Naive thymus-derived CD4-positive, alpha-beta T cell (primary cell): ENCODE data around the gene DENND4A. TPM values are rescaled to one million over a fixed set of nuclear protein-coding genes. Genes with fewer than 3 reads are reported as not detected.

Experiments
- ATAC-seq: fragments of 150-1000 bp; cut with Tn5 transposase; 2 replicates; pipeline ENCODE4 v1.10.0; 2021; ENCODE audit warnings: mild to moderate bottlenecking, moderate library complexity
- CTCF ChIA-PET: fragments of 350-600 bp; sonication (Branson Sonifier 250); formaldehyde crosslinking; loops from one replicate; lab custom pipeline; 2021; ENCODE audit warnings: antibody characterized with exemption; lab: Charles Lee
- POLR2A ChIA-PET: fragments of 350-600 bp; sonication (Branson Sonifier 250); formaldehyde crosslinking; loops from one replicate; lab custom pipeline; 2021; ENCODE audit warnings: antibody characterized with exemption, inconsistent platforms; lab: Charles Lee
- DNase-seq, 9 donors: peaks; one replicate each; pipeline versions ENCODE4 v3.0.0 to v3.0.0-alpha.2; 2020 to 2022; ENCODE audit warnings: mixed read lengths in 1 of 9
- H3K27ac ChIP-seq: one replicate; pipeline ENCODE4 v1.7.0; 2013; ENCODE audit warnings: mild to moderate bottlenecking, low read depth, low read length, moderate library complexity
- H3K27me3 ChIP-seq, 2 donors: one replicate each; pipeline ENCODE4 v1.7.0; 2013; ENCODE audit warnings: low read length in 2 of 2, mild to moderate bottlenecking in 2 of 2, moderate library complexity in 2 of 2; ENCODE audit not compliant: control insufficient read depth in 2 of 2, insufficient read depth in 2 of 2
- H3K36me3 ChIP-seq, 3 experiments: 1 replicate in 2 of 3; 2 replicates in 1 of 3; pipeline ENCODE4 v1.7.0; 2013; ENCODE audit warnings: low read length in 3 of 3, mild to moderate bottlenecking in 3 of 3, moderate library complexity in 1 of 3; ENCODE audit not compliant: insufficient read depth in 3 of 3, control insufficient read depth in 2 of 3
- H3K4me1 ChIP-seq, 2 donors: one replicate each; pipeline ENCODE4 v1.7.0; 2013; ENCODE audit warnings: low read length in 2 of 2, mild to moderate bottlenecking in 2 of 2, moderate library complexity in 1 of 2; ENCODE audit not compliant: control insufficient read depth in 2 of 2, insufficient read depth in 2 of 2
- H3K4me3 ChIP-seq: 2 replicates; pipeline ENCODE4 v1.7.0; 2013; ENCODE audit warnings: mild to moderate bottlenecking, low read length
- H3K9me3 ChIP-seq, 3 experiments: 1 replicate in 2 of 3; 2 replicates in 1 of 3; pipeline ENCODE4 v1.7.0; 2013; ENCODE audit warnings: low read length in 3 of 3; ENCODE audit not compliant: control insufficient read depth in 2 of 3
- H3K27ac Mint-ChIP-seq, 9 donors: one replicate each; pipeline ENCODE4 v1.8.0; 2020 to 2022; ENCODE audit warnings: mixed read lengths in 9 of 9, mild to moderate bottlenecking in 8 of 9, moderate library complexity in 5 of 9, inconsistent platforms in 2 of 9
- H3K27me3 Mint-ChIP-seq, 5 donors: one replicate each; pipeline ENCODE4 v1.8.0; 2021 to 2022; ENCODE audit warnings: mixed read lengths in 5 of 5, mild to moderate bottlenecking in 1 of 5
- H3K36me3 Mint-ChIP-seq, 5 donors: one replicate each; pipeline ENCODE4 v1.8.0; 2020 to 2022; ENCODE audit warnings: mixed read lengths in 5 of 5, mild to moderate bottlenecking in 3 of 5, inconsistent platforms in 1 of 5
- H3K4me1 Mint-ChIP-seq, 7 donors: one replicate each; pipeline ENCODE4 v1.8.0; 2020 to 2022; ENCODE audit warnings: mixed read lengths in 7 of 7, mild to moderate bottlenecking in 3 of 7, inconsistent platforms in 1 of 7
- H3K4me3 Mint-ChIP-seq, 10 donors: one replicate each; pipeline ENCODE4 v1.8.0; 2020 to 2022; ENCODE audit warnings: mild to moderate bottlenecking in 10 of 10, mixed read lengths in 10 of 10, moderate library complexity in 6 of 10, inconsistent platforms in 2 of 10
- H3K9me3 Mint-ChIP-seq, 11 donors: one replicate each; pipeline ENCODE4 v1.8.0; 2020 to 2022; ENCODE audit warnings: mixed read lengths in 11 of 11, mild to moderate bottlenecking in 4 of 11, inconsistent platforms in 1 of 11, moderate library complexity in 1 of 11
- intact Hi-C, 2 donors: fragments of 100-400 bp; cut with micrococcal nuclease; formaldehyde crosslinking; loops; one replicate each; pipeline ENCODE4 v1.15.1; 2023
- polyA plus RNA-seq, 2 donors: library from polyadenylated mRNA; unstranded; fragments of 300-500 nt; fragmentation: Illumina TruSeq; gene quantifications; one replicate each; pipeline ENCODE4 v1.2.3, GENCODE V29; 2021
- total RNA-seq, 6 experiments: library from RNA in 5 of 6; stranded (reverse) in 5 of 6; gene quantifications; 1 replicate in 5 of 6; 2 replicates in 1 of 6; pipeline ENCODE4 v1.2.3 and lab custom pipeline; 2021 to 2026

DENND4A gene
- total and polyA plus RNA-seq, 7 experiments from 2014 or later, result 14.1 to 67.9 (median 59.1) TPM

DNA sequence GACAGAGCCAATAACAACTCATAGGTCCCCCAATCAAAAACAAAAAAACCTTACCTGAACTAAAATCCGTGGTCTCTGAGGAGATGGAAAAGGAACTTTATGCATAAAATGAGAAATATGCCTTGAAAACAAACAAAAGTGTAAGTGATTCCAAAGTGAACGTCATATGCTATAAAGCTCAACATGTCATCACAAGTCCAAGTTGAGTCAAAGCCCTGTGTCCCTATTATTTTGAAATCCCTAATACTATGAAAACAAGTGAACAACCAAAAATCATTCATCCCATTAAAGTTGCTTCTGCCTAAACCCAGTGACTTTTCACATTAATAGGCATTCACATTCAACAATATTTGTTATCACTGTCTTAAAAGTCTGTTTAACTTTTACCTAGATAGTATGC lies 59.4 kb downstream of the DENND4A start:
- H3K27me3 ChIP-seq, result no peaks in the 10 kb centered on the region
- intact Hi-C loops, result no loop called here
- H3K4me1 Mint-ChIP-seq, result peaks cover 0 to 6% (median 0%) of the 10 kb centered on the region in 7 donors
- no peaks in the 10 kb centered on the region for H3K9me3 Mint-ChIP-seq
- ATAC-seq (no peak), DNase-seq (no peak)
- H3K4me1 ChIP-seq, result no peaks in the 10 kb centered on the region
- ChIA-PET CTCF (interaction anchor here (0.7 to 0.8 kb wide), 2 partner anchors 45 to 84 kb away, joined by 3 read pairs; no protein-coding TSS in a partner anchor), POLR2A (interaction anchor here (1.4 kb wide), 1 partner anchor 11 kb away, joined by 3 read pairs; no protein-coding TSS in a partner anchor)
- H3K4me3 Mint-ChIP-seq, result no peak overlapping the region
- no peaks in the 10 kb centered on the region for H3K9me3 ChIP-seq
- H3K27ac Mint-ChIP-seq, result peak overlapping the region in 2 of 9 donors; percentile 43 to 52
- no peaks in the 10 kb centered on the region for H3K27me3 Mint-ChIP-seq
- H3K4me3 ChIP-seq, result no peak overlapping the region
- H3K27ac ChIP-seq, result no peak overlapping the region
- H3K36me3 Mint-ChIP-seq, result peaks cover 8 to 38% (median 23%) of the 10 kb centered on the region in 5 donors
- H3K36me3 ChIP-seq, result peaks cover 3 to 11% (median 9%) of the 10 kb centered on the region in 3 experiments

DNA sequence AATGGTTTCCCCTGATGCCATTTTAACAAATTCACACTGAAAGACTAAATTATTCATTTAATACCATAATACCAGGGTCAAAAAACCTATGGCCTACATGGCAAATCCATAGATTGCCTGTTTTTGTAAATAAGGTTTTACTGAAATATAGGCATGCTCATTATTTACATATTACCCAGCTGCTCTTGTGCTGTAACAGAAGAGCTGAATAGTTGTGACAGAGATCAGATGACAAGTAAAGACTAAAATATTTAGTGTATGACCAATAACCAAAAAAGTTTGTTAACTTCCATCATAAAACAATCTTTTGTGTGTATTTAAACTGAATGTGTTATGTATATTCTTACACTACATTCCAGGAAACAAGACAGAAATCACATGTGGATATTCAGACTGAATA lies 60.2 kb downstream of the DENND4A start:
- intact Hi-C loops, result no loop called here
- peaks cover 4 to 31% (median 15%) of the 10 kb centered on the region in 5 donors for H3K36me3 Mint-ChIP-seq
- H3K9me3 Mint-ChIP-seq, result no peaks in the 10 kb centered on the region
- Histone ChIP-seq H3K4me3 (no peak overlapping the region), H3K27me3 (no peaks in the 10 kb centered on the region), H3K27ac (no peak overlapping the region), H3K36me3 (peaks cover 3 to 9% (median 6%) of the 10 kb centered on the region in 3 experiments), H3K9me3 (no peaks in the 10 kb centered on the region), H3K4me1 (no peaks in the 10 kb centered on the region)
- no peak for DNase-seq
- ChIA-PET POLR2A (interaction anchor here (0.8 to 1.4 kb wide), 2 partner anchors 10 to 61 kb away, joined by 3 to 4 read pairs; no protein-coding TSS in a partner anchor), CTCF (no interaction called here)
- peak overlapping the region in 2 of 9 donors; percentile 18 to 52 for H3K27ac Mint-ChIP-seq
- no peaks in the 10 kb centered on the region for H3K27me3 Mint-ChIP-seq
- no peak for ATAC-seq
- peaks cover 0 to 6% (median 0%) of the 10 kb centered on the region in 7 donors for H3K4me1 Mint-ChIP-seq
- H3K4me3 Mint-ChIP-seq, result no peak overlapping the region

- intact Hi-C loops, result no loop called here
- Mint-ChIP-seq H3K4me3 (no peak overlapping the region), H3K27me3 (no peaks in the 10 kb centered on the region), H3K4me1 (peaks cover 0 to 6% (median 0%) of the 10 kb centered on the region in 7 donors), H3K9me3 (no peaks in the 10 kb centered on the region), H3K27ac (peak overlapping the region in 2 of 9 donors; percentile 6 to 32), H3K36me3 (peaks cover 4 to 31% (median 12%) of the 10 kb centered on the region in 5 donors)
- no peak for ATAC-seq
- Histone ChIP-seq H3K36me3 (peaks cover 3 to 9% (median 6%) of the 10 kb centered on the region in 3 experiments), H3K4me3 (no peak overlapping the region), H3K27ac (no peak overlapping the region), H3K9me3 (no peaks in the 10 kb centered on the region), H3K27me3 (no peaks in the 10 kb centered on the region), H3K4me1 (no peaks in the 10 kb centered on the region)
- ChIA-PET CTCF (interaction anchor here (0.7 kb wide), 1 partner anchor 49 kb away, joined by 3 read pairs; no protein-coding TSS in a partner anchor), POLR2A (no interaction called here)
- no peak for DNase-seq
Measured at GRCh38 chr15:65730549-65731172, 61.4 kb downstream of the DENND4A start.

GRCh38 chr15:65724464-65725215 lies 67.5 kb downstream of the DENND4A start:
- intact Hi-C loops, result no loop called here
- ATAC-seq, result no peak
- no peaks in the 10 kb centered on the region for H3K4me1 Mint-ChIP-seq
- Histone ChIP-seq H3K27ac (no peak overlapping the region), H3K4me3 (no peak overlapping the region), H3K36me3 (peaks cover 0 to 38% (median 11%) of the 10 kb centered on the region in 3 experiments), H3K27me3 (no peaks in the 10 kb centered on the region), H3K4me1 (no peaks in the 10 kb centered on the region), H3K9me3 (no peaks in the 10 kb centered on the region)
- H3K4me3 Mint-ChIP-seq, result no peak overlapping the region
- ChIA-PET POLR2A (no interaction called here), CTCF (interaction anchor here (0.7 kb wide), 1 partner anchor 10 kb away, joined by 4 read pairs; no protein-coding TSS in a partner anchor)
- H3K27ac Mint-ChIP-seq, result no peak overlapping the region
- peaks cover 4 to 42% (median 24%) of the 10 kb centered on the region in 5 donors for H3K36me3 Mint-ChIP-seq
- H3K27me3 Mint-ChIP-seq, result no peaks in the 10 kb centered on the region
- H3K9me3 Mint-ChIP-seq, result no peaks in the 10 kb centered on the region
- no peak for DNase-seq

DNA sequence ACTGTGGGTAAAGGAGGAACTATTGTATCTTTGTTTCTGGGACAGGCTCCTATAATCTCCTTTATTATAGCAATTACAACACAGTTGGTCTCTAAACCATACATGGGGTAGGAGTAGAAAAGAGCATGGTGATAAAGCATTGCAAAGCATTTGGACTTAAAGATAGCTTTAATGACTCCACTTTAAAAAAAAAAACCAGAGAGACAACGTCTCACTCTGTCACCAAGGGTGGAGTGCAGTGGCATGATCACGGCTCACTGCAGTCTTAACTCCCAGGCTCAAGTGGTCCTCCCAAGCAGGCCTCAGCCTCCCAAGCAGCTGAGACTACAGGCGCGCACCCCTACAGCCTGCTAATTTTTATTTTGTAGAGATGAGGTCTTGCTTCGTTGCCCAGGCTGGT lies 68.2 kb downstream of the DENND4A start:
- Mint-ChIP-seq H3K4me3 (no peak overlapping the region), H3K36me3 (peaks cover 1 to 45% (median 26%) of the 10 kb centered on the region in 5 donors), H3K4me1 (no peaks in the 10 kb centered on the region), H3K27ac (no peak overlapping the region), H3K27me3 (no peaks in the 10 kb centered on the region), H3K9me3 (no peaks in the 10 kb centered on the region)
- peaks cover 0 to 40% (median 11%) of the 10 kb centered on the region in 3 experiments for H3K36me3 ChIP-seq
- no peak overlapping the region for H3K27ac ChIP-seq
- no peaks in the 10 kb centered on the region for H3K27me3 ChIP-seq
- ChIA-PET POLR2A (no interaction called here), CTCF (interaction anchor here (0.7 kb wide), 1 partner anchor 9 kb away, joined by 4 read pairs; no protein-coding TSS in a partner anchor)
- intact Hi-C loops, result no loop called here
- H3K4me3 ChIP-seq, result no peak overlapping the region
- H3K9me3 ChIP-seq, result no peaks in the 10 kb centered on the region
- DNase-seq, result no peak
- no peak for ATAC-seq
- no peaks in the 10 kb centered on the region for H3K4me1 ChIP-seq

DNA sequence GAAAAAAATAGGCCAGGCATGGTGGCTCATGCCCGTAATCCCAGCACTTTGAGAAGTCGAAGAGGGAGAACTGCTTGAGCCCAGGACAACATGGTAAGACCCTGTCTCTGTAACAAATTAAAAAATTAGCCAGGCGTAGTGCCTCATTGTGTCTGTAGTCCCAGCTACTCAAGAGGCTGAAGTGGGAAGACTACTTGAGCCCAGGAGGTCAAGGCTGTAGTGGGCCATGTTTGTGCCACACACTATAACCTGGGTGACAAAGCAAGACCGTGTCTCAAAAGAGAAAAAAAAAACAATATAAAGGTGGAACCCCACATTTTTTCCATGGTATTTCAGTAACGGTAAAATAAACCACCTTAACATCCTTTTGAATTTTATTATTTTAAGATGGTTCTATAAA lies 69.9 kb downstream of the DENND4A start:
- Histone ChIP-seq H3K27ac (no peak overlapping the region), H3K4me3 (no peak overlapping the region), H3K36me3 (peaks cover 0 to 43% (median 15%) of the 10 kb centered on the region in 3 experiments), H3K9me3 (no peaks in the 10 kb centered on the region), H3K27me3 (no peaks in the 10 kb centered on the region), H3K4me1 (no peaks in the 10 kb centered on the region)
- ChIA-PET POLR2A (interaction anchor here (0.8 kb wide), 1 partner anchor 10 kb away, joined by 3 read pairs; no protein-coding TSS in a partner anchor), CTCF (no interaction called here)
- no peaks in the 10 kb centered on the region for H3K9me3 Mint-ChIP-seq
- intact Hi-C loops, result no loop called here
- no peak for DNase-seq
- peak overlapping the region in 1 of 9 donors; percentile 38 for H3K27ac Mint-ChIP-seq
- no peak for ATAC-seq
- H3K36me3 Mint-ChIP-seq, result peaks cover 0 to 54% (median 35%) of the 10 kb centered on the region in 5 donors
- no peaks in the 10 kb centered on the region for H3K27me3 Mint-ChIP-seq
- no peaks in the 10 kb centered on the region for H3K4me1 Mint-ChIP-seq
- H3K4me3 Mint-ChIP-seq, result no peak overlapping the region
